H9 (cell line): ENCODE data around the gene ZNF224. TPM values are rescaled to one million over a fixed set of nuclear protein-coding genes. Genes with fewer than 3 reads are reported as not detected.

Source experiments
- DNase-seq: peaks from one replicate; pipeline ENCODE4 v3.0.0-alpha.2; 2017
- H2AFZ ChIP-seq: one replicate; pipeline ENCODE4 v1.6.1; 2013; ENCODE audit warnings: mild to moderate bottlenecking, low read length, control low read depth, moderate library complexity
- H2AK5ac ChIP-seq: 2 replicates; pipeline ENCODE4 v1.6.1; 2013; ENCODE audit warnings: low read length, control low read depth, mixed read lengths; ENCODE audit not compliant: insufficient read length
- H2BK120ac ChIP-seq: one replicate; pipeline ENCODE4 v1.6.1; 2013; ENCODE audit warnings: low read depth, mild to moderate bottlenecking, low read length, control low read depth, inconsistent platforms; ENCODE audit not compliant: poor library complexity, severe bottlenecking
- H2BK12ac ChIP-seq: 2 replicates; pipeline ENCODE4 v1.6.1; 2013; ENCODE audit warnings: low read length, control low read depth, mixed read lengths, low read depth; ENCODE audit not compliant: insufficient read length
- H2BK15ac ChIP-seq: 2 replicates; pipeline ENCODE4 v1.6.1; 2013; ENCODE audit warnings: low read depth, low read length, control low read depth
- H2BK20ac ChIP-seq: one replicate; pipeline ENCODE4 v1.6.1; 2013; ENCODE audit warnings: low read depth, mild to moderate bottlenecking, low read length, control low read depth, inconsistent platforms; ENCODE audit not compliant: poor library complexity, severe bottlenecking
- H2BK5ac ChIP-seq: 2 replicates; pipeline ENCODE4 v1.6.1; 2013; ENCODE audit warnings: low read length, control low read depth, mixed read lengths; ENCODE audit not compliant: insufficient read length
- H3K14ac ChIP-seq: 2 replicates; pipeline ENCODE4 v1.6.1; 2013; ENCODE audit warnings: low read length, control low read depth; ENCODE audit not compliant: insufficient read depth
- H3K18ac ChIP-seq: 2 replicates; pipeline ENCODE4 v1.6.1; 2013; ENCODE audit warnings: low read depth, mild to moderate bottlenecking, mixed read lengths, low read length, control low read depth; ENCODE audit not compliant: insufficient read length
- H3K23ac ChIP-seq: 2 replicates; pipeline ENCODE4 v1.6.1; 2013; ENCODE audit warnings: low read length, control low read depth, mixed read lengths, low read depth; ENCODE audit not compliant: insufficient read length
- H3K23me2 ChIP-seq: 2 replicates; pipeline ENCODE4 v1.6.1; 2013; ENCODE audit warnings: low read depth, mild to moderate bottlenecking, mixed read lengths, low read length, control low read depth; ENCODE audit not compliant: insufficient read length, poor library complexity, severe bottlenecking
- H3K27ac ChIP-seq: 2 replicates; pipeline ENCODE4 v1.5.1; 2013; ENCODE audit warnings: low read length, control low read depth, mixed read lengths, low read depth; ENCODE audit not compliant: insufficient read length
- H3K27me3 ChIP-seq: 2 replicates; pipeline ENCODE4 v1.6.1; 2013; ENCODE audit warnings: low read length, control low read depth, inconsistent platforms; ENCODE audit not compliant: insufficient read depth
- H3K4ac ChIP-seq: 2 replicates; pipeline ENCODE4 v1.6.1; 2013; ENCODE audit warnings: low read depth, mild to moderate bottlenecking, control low read depth, inconsistent platforms, low read length, moderate library complexity
- H3K4me1 ChIP-seq: 2 replicates; pipeline ENCODE4 v1.6.1; 2013; ENCODE audit warnings: low read length, control low read depth, inconsistent platforms; ENCODE audit not compliant: insufficient read depth
- H3K4me2 ChIP-seq: 2 replicates; pipeline ENCODE4 v1.6.1; 2013; ENCODE audit warnings: low read length, control low read depth, mixed read lengths; ENCODE audit not compliant: insufficient read length, insufficient read depth
- H3K56ac ChIP-seq: 2 replicates; pipeline ENCODE4 v1.6.1; 2013; ENCODE audit warnings: low read depth, mild to moderate bottlenecking, mixed read lengths, low read length, control low read depth; ENCODE audit not compliant: insufficient read length
- H3K79me1 ChIP-seq: 2 replicates; pipeline ENCODE4 v1.6.1; 2013; ENCODE audit warnings: low read depth, mild to moderate bottlenecking, moderate library complexity, low read length, control low read depth, inconsistent platforms; ENCODE audit not compliant: insufficient read depth, poor library complexity, severe bottlenecking
- H3K79me2 ChIP-seq: 2 replicates; pipeline ENCODE4 v1.6.1; 2013; ENCODE audit warnings: low read length, control low read depth, inconsistent platforms; ENCODE audit not compliant: insufficient read depth
- H3K9ac ChIP-seq: 2 replicates; pipeline ENCODE4 v1.6.1; 2013; ENCODE audit warnings: low read length, control low read depth, mixed read lengths; ENCODE audit not compliant: insufficient read length; ENCODE audit errors: extremely low read depth
- H3K9me3 ChIP-seq: one replicate; pipeline ENCODE4 v1.6.1; 2013; ENCODE audit warnings: low read depth, low read length, inconsistent platforms; ENCODE audit not compliant: control insufficient read depth
- H3T11ph ChIP-seq: one replicate; pipeline ENCODE4 v1.6.1; 2013; ENCODE audit warnings: mild to moderate bottlenecking, low read length, control low read depth, inconsistent platforms
- H4K20me1 ChIP-seq: one replicate; pipeline ENCODE4 v1.6.1; 2013; ENCODE audit not compliant: control insufficient read depth, insufficient read length, insufficient read depth
- H4K5ac ChIP-seq: 2 replicates; pipeline ENCODE4 v1.6.1; 2013; ENCODE audit warnings: low read depth, mild to moderate bottlenecking, mixed read lengths, low read length, control low read depth; ENCODE audit not compliant: insufficient read length
- H4K8ac ChIP-seq: replicated peaks from 2 replicates; pipeline ENCODE4 v1.6.1; 2013; ENCODE audit warnings: low read length, control low read depth, mixed read lengths, low read depth; ENCODE audit not compliant: insufficient read length
- H4K91ac ChIP-seq: 2 replicates; pipeline ENCODE4 v1.6.1; 2013; ENCODE audit warnings: low read depth, mild to moderate bottlenecking, moderate library complexity, mixed read lengths, low read length, control low read depth; ENCODE audit not compliant: insufficient read length
- H3K27ac Mint-ChIP-seq, 3 experiments: 2 replicates in 2 of 3; 3 replicates in 1 of 3; pipeline ENCODE4 v1.8.0; 2020 to 2021; ENCODE audit warnings: mixed read lengths in 3 of 3, mild to moderate bottlenecking in 1 of 3, moderate library complexity in 1 of 3
- H3K27me3 Mint-ChIP-seq: 2 replicates; pipeline ENCODE4 v1.8.0; 2021; ENCODE audit warnings: low read depth, mild to moderate bottlenecking, moderate library complexity, mixed read lengths
- H3K36me3 Mint-ChIP-seq, 3 experiments: 2 replicates in 2 of 3; 3 replicates in 1 of 3; pipeline ENCODE4 v1.8.0; 2020 to 2021; ENCODE audit warnings: low read depth in 3 of 3, mixed read lengths in 3 of 3; ENCODE audit not compliant: insufficient read depth in 1 of 3
- H3K4me1 Mint-ChIP-seq, 2 experiments: 2 replicates each; pipeline ENCODE4 v1.8.0; 2020; ENCODE audit warnings: mixed read lengths in 2 of 2
- H3K4me3 Mint-ChIP-seq, 2 experiments: 2 replicates in 1 of 2; 3 replicates in 1 of 2; pipeline ENCODE4 v1.8.0; 2020 to 2021; ENCODE audit warnings: mild to moderate bottlenecking in 2 of 2, mixed read lengths in 2 of 2, moderate library complexity in 1 of 2
- H3K9me3 Mint-ChIP-seq, 2 experiments: 2 replicates in 1 of 2; 3 replicates in 1 of 2; pipeline ENCODE4 v1.8.0; 2020; ENCODE audit warnings: mild to moderate bottlenecking in 2 of 2, mixed read lengths in 2 of 2, moderate library complexity in 1 of 2
- WGBS: extraction: QIAGEN DNeasy Blood & Tissue Kit; methylation state at CpG from one replicate; pipeline ENCODE4 v1.1.7; 2013; ENCODE audit warnings: missing lambda C conversion rate, low lambda C conversion rate, mixed read lengths; ENCODE audit not compliant: insufficient read length; ENCODE audit errors: extremely low coverage; 5-methylcytosine and 5-hydroxymethylcytosine counted together
- total RNA-seq: library from RNA; stranded (reverse); gene quantifications from 2 replicates; pipeline ENCODE4 v1.2.1, GENCODE V29; 2021
- TF ChIP-seq, protein P1 (sequence below): fragments of 200-600 bp; sonication (generic); conservative IDR thresholded peaks from 3 replicates; pipeline ENCODE4 v1.8.0; 2021; ENCODE audit warnings: antibody characterized with exemption, mild to moderate bottlenecking

The ZNF224 gene
- total RNA-seq, 1 experiment from 2014 or later, result 19.0 TPM

DNA sequence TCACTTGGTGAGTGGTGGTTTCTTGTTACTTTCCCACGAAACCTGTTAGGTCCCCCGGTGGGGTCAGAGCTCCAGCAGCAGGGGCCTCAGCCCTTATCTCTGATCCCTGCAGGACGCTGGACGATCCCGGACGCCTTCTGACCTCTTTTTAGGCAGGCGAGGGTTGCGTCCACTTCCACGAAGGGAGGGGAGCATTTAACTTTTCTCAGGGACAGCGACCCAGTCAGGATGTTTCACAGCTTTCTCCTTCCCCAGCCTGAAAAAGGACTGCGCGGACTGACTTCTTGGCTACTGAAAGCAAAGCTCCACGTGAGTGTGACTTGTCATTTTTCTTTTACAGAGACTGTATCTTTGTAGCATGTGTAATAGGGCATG, 47.9 kb downstream of the ZNF224 start:
- H3K23me2 ChIP-seq, result peaks cover 10% of the 10 kb centered on the region
- H2BK120ac ChIP-seq, result no peak overlapping the region
- H3K4ac ChIP-seq, result no peak overlapping the region
- no peak overlapping the region for H2BK12ac ChIP-seq
- H2BK5ac ChIP-seq, result no peak overlapping the region
- no peak overlapping the region for H3K23ac ChIP-seq
- H4K5ac ChIP-seq, result no peak overlapping the region
- no peak overlapping the region for H3K56ac ChIP-seq
- no peak overlapping the region for H2BK20ac ChIP-seq
- TF ChIP-seq, protein P1, sequence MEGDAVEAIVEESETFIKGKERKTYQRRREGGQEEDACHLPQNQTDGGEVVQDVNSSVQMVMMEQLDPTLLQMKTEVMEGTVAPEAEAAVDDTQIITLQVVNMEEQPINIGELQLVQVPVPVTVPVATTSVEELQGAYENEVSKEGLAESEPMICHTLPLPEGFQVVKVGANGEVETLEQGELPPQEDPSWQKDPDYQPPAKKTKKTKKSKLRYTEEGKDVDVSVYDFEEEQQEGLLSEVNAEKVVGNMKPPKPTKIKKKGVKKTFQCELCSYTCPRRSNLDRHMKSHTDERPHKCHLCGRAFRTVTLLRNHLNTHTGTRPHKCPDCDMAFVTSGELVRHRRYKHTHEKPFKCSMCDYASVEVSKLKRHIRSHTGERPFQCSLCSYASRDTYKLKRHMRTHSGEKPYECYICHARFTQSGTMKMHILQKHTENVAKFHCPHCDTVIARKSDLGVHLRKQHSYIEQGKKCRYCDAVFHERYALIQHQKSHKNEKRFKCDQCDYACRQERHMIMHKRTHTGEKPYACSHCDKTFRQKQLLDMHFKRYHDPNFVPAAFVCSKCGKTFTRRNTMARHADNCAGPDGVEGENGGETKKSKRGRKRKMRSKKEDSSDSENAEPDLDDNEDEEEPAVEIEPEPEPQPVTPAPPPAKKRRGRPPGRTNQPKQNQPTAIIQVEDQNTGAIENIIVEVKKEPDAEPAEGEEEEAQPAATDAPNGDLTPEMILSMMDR, result no peak
- no peak overlapping the region; a peak in 1 of 7 replicates for H3K27ac Mint-ChIP-seq
- H3K9ac ChIP-seq, result peak overlapping the region; percentile 39
- H2AFZ ChIP-seq, result no peak overlapping the region
- H3K4me1 ChIP-seq, result no peaks in the 10 kb centered on the region
- WGBS, result no CpG with 5 or more reads among the region's 13 CpGs
- no peak for DNase-seq
- peak overlapping the region; percentile 95 to 96 for H3K4me3 Mint-ChIP-seq
- H2BK15ac ChIP-seq, result no peak overlapping the region
- no peak overlapping the region for H2AK5ac ChIP-seq
- no peaks in the 10 kb centered on the region for H3K79me2 ChIP-seq
- peaks cover 1 to 20% (median 6%) of the 10 kb centered on the region in 3 experiments; a peak in 4 of 7 replicates for H3K36me3 Mint-ChIP-seq
- no peak overlapping the region for H3T11ph ChIP-seq
- H4K8ac ChIP-seq, result no peak overlapping the region
- no peak overlapping the region for H3K18ac ChIP-seq
- H3K4me2 ChIP-seq, result peak overlapping the region; percentile 58
- H4K91ac ChIP-seq, result no peak overlapping the region
- H3K9me3 Mint-ChIP-seq, result no peaks in the 10 kb centered on the region
- H3K27me3 ChIP-seq, result no peaks in the 10 kb centered on the region
- no peaks in the 10 kb centered on the region for H3K79me1 ChIP-seq
- H3K4me1 Mint-ChIP-seq, result peaks cover 10 to 11% of the 10 kb centered on the region in 2 experiments
- H3K27me3 Mint-ChIP-seq, result peaks cover under 1% of the 10 kb centered on the region; the same call in 1 of the 2 replicates
- H3K9me3 ChIP-seq, result no peaks in the 10 kb centered on the region
- H3K14ac ChIP-seq, result no peak overlapping the region
- H3K27ac ChIP-seq, result no peak overlapping the region
- H4K20me1 ChIP-seq, result no peaks in the 10 kb centered on the region
